Spleen (tissue), 7 donors: ENCODE measurements around the gene SERPINH1.

Experiments
- POLR2A ChIP-seq, 3 donors: fragments of 450-650 bp; IDR thresholded peaks; one replicate each; pipeline ENCODE4 v1.5.1; 2017; ENCODE audit warnings: antibody characterized with exemption in 3 of 3, mild to moderate bottlenecking in 1 of 3
- POLR2AphosphoS5 ChIP-seq, 3 donors: sonication (generic); formaldehyde crosslinking; IDR thresholded peaks; one replicate each; pipeline ENCODE4 v1.5.1; 2017; ENCODE audit warnings: antibody characterized with exemption in 3 of 3
- TF ChIP-seq, protein P1 (sequence below), 11 experiments: fragments of 200-600 bp in 7 of 11; fragments of 450-650 bp in 4 of 11; sonication (generic) in 4 of 11; IDR thresholded peaks in 8 of 11; conservative IDR thresholded peaks in 3 of 11; 1 replicate in 7 of 11; 2 replicates in 4 of 11; pipeline versions ENCODE4 v1.4.0 to v1.8.0; 2016 to 2021; ENCODE audit warnings: antibody characterized with exemption in 11 of 11, inconsistent platforms in 4 of 11, mild to moderate bottlenecking in 1 of 11
- donor health status: DM: no; HTN: no; CAD: no; lungs with moderate emphysema.
- donor health status: DM: no; HTN: no; CAD: no.
- donor health status: DM: no; HTN: no; CAD: no.

DNA sequence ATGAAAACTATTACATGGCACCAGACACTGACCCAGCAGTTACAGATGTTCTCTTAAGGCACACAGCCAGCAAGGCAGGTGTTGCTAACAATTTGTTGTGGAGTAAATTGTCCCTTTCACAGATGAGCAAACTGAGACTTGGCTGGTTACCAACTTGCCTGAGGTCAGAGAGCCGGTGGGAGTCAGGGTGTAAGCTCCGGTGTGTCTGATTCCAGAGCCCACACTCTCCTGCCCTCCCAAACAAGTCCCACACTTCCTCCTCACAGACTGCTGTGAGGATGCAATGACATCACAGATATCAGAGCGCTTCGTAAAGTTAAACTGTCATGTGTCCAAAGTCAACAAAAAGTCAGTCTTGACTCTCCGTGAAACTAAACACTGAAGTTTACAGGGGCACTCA lies 48.8 kb upstream of the SERPINH1 start:
- TF ChIP-seq, protein P1, sequence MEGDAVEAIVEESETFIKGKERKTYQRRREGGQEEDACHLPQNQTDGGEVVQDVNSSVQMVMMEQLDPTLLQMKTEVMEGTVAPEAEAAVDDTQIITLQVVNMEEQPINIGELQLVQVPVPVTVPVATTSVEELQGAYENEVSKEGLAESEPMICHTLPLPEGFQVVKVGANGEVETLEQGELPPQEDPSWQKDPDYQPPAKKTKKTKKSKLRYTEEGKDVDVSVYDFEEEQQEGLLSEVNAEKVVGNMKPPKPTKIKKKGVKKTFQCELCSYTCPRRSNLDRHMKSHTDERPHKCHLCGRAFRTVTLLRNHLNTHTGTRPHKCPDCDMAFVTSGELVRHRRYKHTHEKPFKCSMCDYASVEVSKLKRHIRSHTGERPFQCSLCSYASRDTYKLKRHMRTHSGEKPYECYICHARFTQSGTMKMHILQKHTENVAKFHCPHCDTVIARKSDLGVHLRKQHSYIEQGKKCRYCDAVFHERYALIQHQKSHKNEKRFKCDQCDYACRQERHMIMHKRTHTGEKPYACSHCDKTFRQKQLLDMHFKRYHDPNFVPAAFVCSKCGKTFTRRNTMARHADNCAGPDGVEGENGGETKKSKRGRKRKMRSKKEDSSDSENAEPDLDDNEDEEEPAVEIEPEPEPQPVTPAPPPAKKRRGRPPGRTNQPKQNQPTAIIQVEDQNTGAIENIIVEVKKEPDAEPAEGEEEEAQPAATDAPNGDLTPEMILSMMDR (IDR thresholded peaks at IDR 0.05 in 8 of 11, conservative IDR thresholded peaks at IDR 0.05 in 3 of 11) = no peak
- TF ChIP-seq POLR2A (IDR thresholded peaks at IDR 0.05) (no peak), POLR2AphosphoS5 (IDR thresholded peaks at IDR 0.05) (no peak)
